Inflammatory macrophage treated with lipopolysaccharide for 1 hour (primary cell): Measurements from ENCODE around the gene PDGFRA.

Source experiments
- DNase-seq, 2 donors: peaks; one replicate each; pipeline ENCODE4 v3.0.0-alpha.2; 2020 to 2022

The PDGFRA gene

GRCh38 chr4:54265366-54265765, 36.3 kb downstream of the PDGFRA start:
- DNase-seq, result no peak

- DNase-seq, result no peak
Observed at GRCh38 chr4:54268151-54268550, 39.1 kb downstream of the PDGFRA start.

GRCh38 chr4:54271464-54271863, 42.4 kb downstream of the PDGFRA start:
- DNase-seq, result no peak

- DNase-seq, result no peak
Observed at GRCh38 chr4:54272051-54272450, 43.0 kb downstream of the PDGFRA start.

GRCh38 chr4:54274264-54274663, 45.2 kb downstream of the PDGFRA start:
- no peak for DNase-seq

GRCh38 chr4:54274795-54275665, 45.9 kb downstream of the PDGFRA start:
- DNase-seq, result peak in 1 of 2 donors; percentile 13

- peak; percentile 49 to 79 for DNase-seq
Observed at GRCh38 chr4:54276641-54277430, 47.7 kb downstream of the PDGFRA start.

- peak; percentile 49 to 76 for DNase-seq
Observed at GRCh38 chr4:54277691-54278090, 48.6 kb downstream of the PDGFRA start.

GRCh38 chr4:54278216-54278615, 49.1 kb downstream of the PDGFRA start:
- no peak for DNase-seq

- peak; percentile 36 to 69 for DNase-seq
Observed at GRCh38 chr4:54281054-54281766, 52.1 kb downstream of the PDGFRA start.

GRCh38 chr4:54282837-54283236, 53.7 kb downstream of the PDGFRA start:
- DNase-seq, result no peak

GRCh38 chr4:54289316-54289715, 60.2 kb downstream of the PDGFRA start:
- DNase-seq, result no peak

GRCh38 chr4:54290980-54291379, 61.9 kb downstream of the PDGFRA start:
- DNase-seq, result no peak

GRCh38 chr4:54296548-54297203, 67.6 kb downstream of the PDGFRA start:
- DNase-seq, result no peak

- no peak for DNase-seq
Observed at GRCh38 chr4:54308110-54308509, 79.0 kb downstream of the PDGFRA start.

GRCh38 chr4:54315561-54316538, 86.8 kb downstream of the PDGFRA start:
- peak; percentile 41 to 42 for DNase-seq

GRCh38 chr4:54317690-54318089, 88.6 kb downstream of the PDGFRA start:
- peak in 1 of 2 donors; percentile 6 for DNase-seq

- peak; percentile 79 to 94 for DNase-seq
Observed at GRCh38 chr4:54318904-54319303, 89.8 kb downstream of the PDGFRA start.

- no peak for DNase-seq
Observed at GRCh38 chr4:54320826-54321685, 92.0 kb downstream of the PDGFRA start.

- DNase-seq, result peak; percentile 24 to 67
Observed at GRCh38 chr4:54322818-54323417, 93.8 kb downstream of the PDGFRA start.
